Ascending aorta (tissue), 2 donors: ENCODE results near the gene MAPK1. TPM values are rescaled to one million over a fixed set of nuclear protein-coding genes. Genes with fewer than 3 reads are reported as not detected.

ENCODE experiments used
- DNase-seq, 2 donors: peaks; one replicate each; pipeline ENCODE4 v3.0.0-alpha.2; 2019; ENCODE audit warnings: low spot score in 2 of 2
- H3K27ac ChIP-seq, 2 donors: fragments of 200-600 bp; sonication (generic); one replicate each; pipeline ENCODE4 v1.5.1; 2016 to 2017; ENCODE audit warnings: mild to moderate bottlenecking in 1 of 2
- H3K27me3 ChIP-seq: fragments of 200-600 bp; sonication (generic); one replicate; pipeline ENCODE4 v1.5.1; 2017
- H3K36me3 ChIP-seq, 2 donors: fragments of 200-600 bp; sonication (generic); one replicate each; pipeline ENCODE4 v1.5.1; 2016
- H3K4me1 ChIP-seq, 2 donors: fragments of 200-600 bp; sonication (generic); one replicate each; pipeline ENCODE4 v1.5.1; 2016 to 2017; ENCODE audit warnings: mild to moderate bottlenecking in 1 of 2
- H3K4me3 ChIP-seq, 2 donors: fragments of 200-600 bp; sonication (generic); one replicate each; pipeline ENCODE4 v1.5.1; 2016 to 2017; ENCODE audit warnings: mild to moderate bottlenecking in 1 of 2
- H3K9me3 ChIP-seq, 2 donors: fragments of 200-600 bp; sonication (generic); one replicate each; pipeline ENCODE4 v1.5.1; 2016
- intact Hi-C: fragments of 100-400 bp; cut with DNase I; formaldehyde crosslinking; loops from one replicate; pipeline ENCODE4 v1.15.1; 2023
- total RNA-seq: library from RNA; depleted of rRNA; stranded (reverse); fragments of >200 nt; gene quantifications from one replicate; pipeline ENCODE4 v1.1.0, GENCODE V29; 2016
- TF ChIP-seq, protein P1 (sequence below), 3 experiments: fragments of 200-600 bp in 2 of 3; fragments of 450-650 bp in 1 of 3; sonication (generic) in 2 of 3; IDR thresholded peaks; one replicate each; pipeline ENCODE4 v1.5.1; 2016 to 2019; ENCODE audit warnings: antibody characterized with exemption in 3 of 3, mild to moderate bottlenecking in 1 of 3, moderate library complexity in 1 of 3

The MAPK1 gene
- total RNA-seq, 1 donor from 2014 or later = 43.3 TPM

GRCh38 chr22:21778705-21779363, 88.6 kb downstream of the MAPK1 start:
- DNase-seq = no peak
- no peaks in the 10 kb centered on the region for H3K27me3 ChIP-seq
- H3K36me3 ChIP-seq = peaks cover 21 to 30% of the 10 kb centered on the region in 2 donors
- no peaks in the 10 kb centered on the region for H3K9me3 ChIP-seq
- H3K27ac ChIP-seq = no peak overlapping the region
- TF ChIP-seq, protein P1, sequence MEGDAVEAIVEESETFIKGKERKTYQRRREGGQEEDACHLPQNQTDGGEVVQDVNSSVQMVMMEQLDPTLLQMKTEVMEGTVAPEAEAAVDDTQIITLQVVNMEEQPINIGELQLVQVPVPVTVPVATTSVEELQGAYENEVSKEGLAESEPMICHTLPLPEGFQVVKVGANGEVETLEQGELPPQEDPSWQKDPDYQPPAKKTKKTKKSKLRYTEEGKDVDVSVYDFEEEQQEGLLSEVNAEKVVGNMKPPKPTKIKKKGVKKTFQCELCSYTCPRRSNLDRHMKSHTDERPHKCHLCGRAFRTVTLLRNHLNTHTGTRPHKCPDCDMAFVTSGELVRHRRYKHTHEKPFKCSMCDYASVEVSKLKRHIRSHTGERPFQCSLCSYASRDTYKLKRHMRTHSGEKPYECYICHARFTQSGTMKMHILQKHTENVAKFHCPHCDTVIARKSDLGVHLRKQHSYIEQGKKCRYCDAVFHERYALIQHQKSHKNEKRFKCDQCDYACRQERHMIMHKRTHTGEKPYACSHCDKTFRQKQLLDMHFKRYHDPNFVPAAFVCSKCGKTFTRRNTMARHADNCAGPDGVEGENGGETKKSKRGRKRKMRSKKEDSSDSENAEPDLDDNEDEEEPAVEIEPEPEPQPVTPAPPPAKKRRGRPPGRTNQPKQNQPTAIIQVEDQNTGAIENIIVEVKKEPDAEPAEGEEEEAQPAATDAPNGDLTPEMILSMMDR (IDR thresholded peaks at IDR 0.05) = no peak
- H3K4me1 ChIP-seq = peaks cover 0 to 2% of the 10 kb centered on the region in 2 donors
- H3K4me3 ChIP-seq = no peak overlapping the region
- intact Hi-C loops = loop anchor here (10.0 kb wide), 1 partner anchor 156 kb away; no protein-coding TSS in a partner anchor

GRCh38 chr22:21771631-21771976, 95.8 kb downstream of the MAPK1 start:
- no peak for DNase-seq
- intact Hi-C loops = loop anchor here (10.0 kb wide), 1 partner anchor 163 kb away; no protein-coding TSS in a partner anchor
- H3K36me3 ChIP-seq = peaks cover 57 to 62% of the 10 kb centered on the region in 2 donors

GRCh38 chr22:21768435-21768834, 99.0 kb downstream of the MAPK1 start:
- no peak for DNase-seq
- H3K4me3 ChIP-seq = no peak overlapping the region
- H3K9me3 ChIP-seq = no peaks in the 10 kb centered on the region
- no peaks in the 10 kb centered on the region for H3K27me3 ChIP-seq
- H3K36me3 ChIP-seq = peaks cover 81 to 92% of the 10 kb centered on the region in 2 donors
- no peak overlapping the region for H3K27ac ChIP-seq
- H3K4me1 ChIP-seq = no peaks in the 10 kb centered on the region
- TF ChIP-seq, protein P1 (IDR thresholded peaks at IDR 0.05) = no peak
- intact Hi-C loops = no loop called here

More at GRCh38 chr22:21771631-21771976, 95.8 kb downstream of the MAPK1 start:
- H3K27me3 ChIP-seq = no peaks in the 10 kb centered on the region
- TF ChIP-seq, protein P1 (IDR thresholded peaks at IDR 0.05) = no peak
- H3K9me3 ChIP-seq = no peaks in the 10 kb centered on the region
- no peak overlapping the region for H3K27ac ChIP-seq
- no peak overlapping the region for H3K4me3 ChIP-seq
- peaks cover 0 to 2% of the 10 kb centered on the region in 2 donors for H3K4me1 ChIP-seq

DNA sequence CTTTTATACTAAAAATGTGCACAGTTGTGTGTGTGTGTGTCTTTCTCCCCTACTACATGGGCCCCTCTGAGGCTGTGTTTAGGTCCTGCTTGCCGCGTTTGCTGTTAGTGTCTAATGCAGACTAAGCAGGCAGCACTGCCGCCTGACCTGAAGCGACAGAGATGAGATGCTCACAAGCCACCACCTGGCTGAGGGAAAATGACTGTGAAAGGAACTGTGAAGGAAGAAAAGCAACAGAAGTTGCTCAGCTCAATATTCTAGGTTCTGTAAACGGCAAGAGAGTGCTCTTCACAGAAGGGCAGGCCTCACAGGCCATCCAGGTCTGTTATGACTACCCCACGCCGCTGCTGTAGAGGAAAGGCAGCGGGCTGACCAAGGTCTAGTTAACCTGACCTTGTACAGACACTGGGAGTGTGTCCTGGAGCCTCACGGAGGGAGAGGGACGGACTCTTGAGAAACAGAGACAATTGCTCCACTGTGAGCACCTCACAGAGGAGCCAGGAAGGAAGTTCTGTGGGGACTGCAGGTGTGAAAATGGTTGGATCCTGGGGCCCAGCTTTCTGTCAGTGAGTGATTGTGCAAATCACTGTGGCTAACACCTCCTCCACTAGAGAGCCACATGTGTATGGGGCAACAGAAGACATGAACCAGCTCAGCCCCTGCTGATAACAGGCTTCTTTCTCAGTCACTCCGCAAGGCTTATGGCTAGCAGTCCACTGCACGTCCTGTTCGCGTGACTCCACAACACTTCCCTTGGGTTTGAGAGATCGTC, 100.6 kb downstream of the MAPK1 start:
- H3K36me3 ChIP-seq = peaks cover 86 to 95% of the 10 kb centered on the region in 2 donors
- intact Hi-C loops = no loop called here
- no peaks in the 10 kb centered on the region for H3K27me3 ChIP-seq

GRCh38 chr22:21765909-21766529, 101.4 kb downstream of the MAPK1 start:
- intact Hi-C loops = no loop called here
- H3K36me3 ChIP-seq = peaks cover 86 to 95% of the 10 kb centered on the region in 2 donors
- TF ChIP-seq, protein P1 (IDR thresholded peaks at IDR 0.05) = no peak
- H3K27me3 ChIP-seq = no peaks in the 10 kb centered on the region
- no peak overlapping the region for H3K27ac ChIP-seq
- no peaks in the 10 kb centered on the region for H3K9me3 ChIP-seq
- H3K4me3 ChIP-seq = no peak overlapping the region
- no peak for DNase-seq
- no peaks in the 10 kb centered on the region for H3K4me1 ChIP-seq

More for the DNA sequence above, 100.6 kb downstream of the MAPK1 start:
- TF ChIP-seq, protein P1 (IDR thresholded peaks at IDR 0.05) = no peak
- no peak for DNase-seq
- H3K27ac ChIP-seq = no peak overlapping the region
- no peaks in the 10 kb centered on the region for H3K9me3 ChIP-seq
- H3K4me3 ChIP-seq = no peak overlapping the region
- H3K4me1 ChIP-seq = no peaks in the 10 kb centered on the region
